Measurements from ENCODE around the gene ANKRD33B.

Gene ANKRD33B

DNA sequence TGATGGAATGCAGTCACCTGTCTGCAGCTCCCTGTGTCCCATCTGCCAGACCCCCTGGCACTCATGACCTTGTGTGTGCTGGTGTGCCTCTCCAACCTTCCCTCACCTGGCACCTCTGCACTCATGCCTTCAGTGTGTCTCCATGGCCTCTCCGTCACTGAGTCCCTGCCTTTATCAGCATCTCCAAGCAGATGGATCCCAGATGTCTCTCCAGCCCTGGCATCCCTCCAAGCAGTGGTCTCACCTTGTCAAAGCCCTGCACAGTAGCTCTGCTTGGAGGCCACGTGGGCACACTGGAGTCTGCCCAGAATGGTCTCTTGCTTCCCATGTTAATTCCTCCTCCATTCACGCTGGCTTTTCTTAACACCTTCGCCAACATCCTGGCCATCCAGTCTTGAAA is 112.4 kb downstream of the ANKRD33B start:
- DNase-seq (ENCODE audit: low read depth): no peak

DNA sequence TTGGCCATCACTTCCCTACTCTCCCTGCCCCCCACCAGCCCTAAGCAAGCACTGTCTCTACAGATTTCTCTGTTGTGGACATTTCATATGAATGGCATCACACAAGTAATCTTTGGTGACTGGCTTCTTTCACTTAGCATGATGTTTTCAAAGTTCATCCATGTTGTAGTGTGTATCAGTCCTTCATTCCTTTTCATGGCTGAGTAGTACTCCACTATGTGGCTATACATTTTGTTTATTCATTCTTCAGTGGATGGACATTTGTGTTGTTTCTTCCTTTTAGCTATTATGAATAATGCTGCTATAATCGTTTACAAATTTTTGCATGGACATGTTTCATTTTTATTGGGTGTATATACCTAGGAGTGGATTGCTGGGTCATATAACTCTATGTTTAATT is 113.1 kb downstream of the ANKRD33B start:
- DNase-seq (ENCODE audit: low read depth): no peak

DNA sequence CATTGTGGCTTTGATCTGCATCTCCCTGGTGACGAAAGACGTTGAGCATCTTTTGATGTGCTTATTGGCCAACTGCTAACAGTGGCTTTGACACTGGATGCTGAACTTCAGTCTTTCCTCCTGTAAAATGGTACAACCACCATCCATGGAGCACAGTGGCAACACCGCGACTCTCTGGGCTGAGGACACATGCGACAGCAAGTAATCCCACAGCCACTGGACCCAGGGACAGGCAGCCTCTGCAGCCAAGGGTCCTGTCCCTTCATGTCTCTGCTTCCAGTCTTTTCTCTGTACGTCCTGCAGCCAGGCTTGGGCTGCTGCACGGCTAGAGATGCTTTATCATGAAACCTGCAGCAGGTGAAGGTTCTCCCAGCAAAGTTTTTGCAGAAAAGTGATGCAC is 113.7 kb downstream of the ANKRD33B start:
- no peak for DNase-seq (ENCODE audit: low read depth)

DNA sequence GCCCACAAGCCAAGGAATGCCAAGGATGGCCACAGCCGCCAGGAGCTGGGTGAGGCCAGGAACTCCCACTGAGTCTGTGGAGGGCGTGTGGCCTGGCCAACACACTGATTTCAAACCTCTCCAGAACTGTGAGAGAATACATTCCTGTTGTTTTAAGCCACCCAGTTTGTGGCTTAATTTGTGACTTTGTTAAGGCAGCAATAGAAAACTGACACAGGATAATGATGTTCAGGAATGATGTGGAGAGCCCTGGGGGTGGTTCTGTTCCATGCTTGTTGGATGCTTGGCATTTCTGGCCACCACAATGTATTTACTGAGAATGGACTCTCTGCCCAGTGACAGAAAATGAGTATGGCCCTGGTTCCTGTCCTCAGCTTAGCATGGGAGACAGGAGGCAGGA is 114.4 kb downstream of the ANKRD33B start:
- no peak for DNase-seq (ENCODE audit: low read depth)

DNA sequence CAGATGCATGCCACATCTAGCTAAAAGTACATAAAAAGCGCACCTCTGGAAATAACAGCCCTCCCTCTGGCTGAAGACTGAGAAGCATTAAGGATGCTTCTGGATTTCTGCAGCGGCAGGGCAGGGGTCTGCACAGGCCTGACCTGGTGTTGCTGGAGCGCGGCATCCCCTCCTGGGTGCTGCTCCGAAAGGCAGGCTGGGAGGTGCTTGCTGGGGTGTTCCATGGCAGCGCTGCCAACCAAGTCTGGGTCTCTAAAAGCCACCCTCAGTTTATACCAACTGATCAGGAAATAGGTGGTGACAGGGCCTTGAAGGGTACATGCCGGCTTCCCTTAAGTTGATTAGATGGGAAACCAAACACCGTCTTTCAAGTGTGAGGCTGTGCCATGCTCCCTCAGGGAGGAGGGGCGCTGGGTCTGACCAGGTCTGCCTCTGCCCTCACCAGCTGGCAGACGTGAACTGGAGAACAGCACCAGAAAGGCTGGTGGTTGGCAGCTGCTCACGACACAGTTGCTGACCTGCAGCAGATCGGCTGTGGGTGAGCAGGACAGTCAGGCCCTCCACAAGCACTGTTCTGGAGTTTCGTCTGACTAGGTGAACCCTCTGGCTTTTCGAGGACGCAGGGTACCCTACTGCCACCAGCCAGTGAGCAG is 115.6 kb downstream of the ANKRD33B start:
- no peak for DNase-seq (ENCODE audit: low read depth)

DNA sequence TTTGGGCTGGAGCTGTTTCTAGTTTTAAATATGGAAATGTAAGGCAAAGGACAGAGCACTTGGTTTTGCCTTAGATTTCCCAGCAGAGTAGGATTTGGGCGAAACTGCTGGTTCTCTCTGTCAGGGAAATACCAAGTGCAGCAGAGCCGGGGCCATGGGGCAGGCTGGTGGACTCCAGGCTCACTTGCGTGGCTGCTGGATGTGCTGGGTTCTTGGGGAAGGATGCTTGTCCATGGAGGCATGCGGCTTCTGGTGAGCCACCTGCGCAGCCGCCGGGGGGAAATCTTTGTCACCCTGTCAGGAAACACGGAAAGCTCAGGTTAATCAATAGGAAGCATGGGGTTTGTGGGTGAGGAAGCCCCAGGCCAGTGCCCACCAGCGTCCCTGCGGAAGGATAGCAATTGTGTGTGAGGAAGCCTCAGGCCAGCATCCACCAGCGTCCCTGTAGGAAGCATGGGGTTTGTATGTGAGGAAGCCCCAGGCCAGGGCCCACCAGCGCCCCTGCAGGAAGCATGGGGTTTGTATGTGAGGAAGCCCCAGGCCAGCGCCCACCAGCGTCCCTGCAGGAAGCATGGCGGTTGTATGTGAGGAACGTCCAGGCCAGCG is 117.1 kb downstream of the ANKRD33B start:
- no peak for DNase-seq (ENCODE audit: low read depth)

DNA sequence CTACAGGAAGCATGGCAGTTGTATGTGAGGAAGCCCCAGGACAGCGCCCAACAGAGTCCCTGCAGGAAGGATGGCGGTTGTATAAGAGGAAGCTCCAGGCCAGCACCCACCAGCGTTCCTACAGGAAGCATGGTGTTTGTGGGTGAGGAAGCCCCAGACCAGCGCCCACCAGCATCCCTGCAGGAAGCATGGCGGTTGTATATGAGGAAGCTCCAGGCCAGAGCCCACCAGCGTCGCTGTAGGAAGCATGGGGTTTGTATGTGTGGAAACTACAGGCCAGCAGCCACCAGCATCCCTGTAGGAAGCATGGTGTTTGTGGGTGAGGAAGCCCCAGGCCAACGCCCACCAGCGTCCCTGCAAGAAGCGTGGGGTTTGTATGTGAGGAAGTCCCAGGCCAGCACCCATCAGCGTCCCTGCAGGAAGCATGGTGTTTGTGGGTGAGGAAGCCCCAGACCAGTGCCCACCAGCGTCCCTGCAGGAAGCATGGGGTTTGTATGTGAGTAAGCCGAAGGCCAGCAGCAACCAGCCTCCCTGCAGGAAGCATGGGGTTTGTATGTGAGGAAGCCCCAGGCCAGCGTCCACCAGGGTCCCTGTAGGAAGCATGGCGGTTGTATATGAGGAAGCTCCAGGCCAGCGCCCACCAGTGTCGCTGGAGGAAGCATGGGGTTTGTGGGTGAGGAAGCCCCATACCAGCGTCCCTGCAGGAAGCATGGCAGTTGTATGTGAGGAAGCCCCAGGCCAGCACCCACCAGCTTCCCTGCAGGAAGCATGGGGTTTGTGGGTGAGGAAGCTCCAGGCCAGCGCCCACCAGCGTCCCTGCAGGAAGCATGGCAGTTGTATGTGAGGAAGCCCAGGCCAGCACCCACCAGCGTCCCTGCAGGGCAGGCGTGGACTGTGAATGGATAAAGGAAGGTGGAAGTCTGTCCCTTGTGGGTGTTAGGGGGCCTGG is 118.1 kb downstream of the ANKRD33B start:
- no peak for DNase-seq (ENCODE audit: low read depth)

DNA sequence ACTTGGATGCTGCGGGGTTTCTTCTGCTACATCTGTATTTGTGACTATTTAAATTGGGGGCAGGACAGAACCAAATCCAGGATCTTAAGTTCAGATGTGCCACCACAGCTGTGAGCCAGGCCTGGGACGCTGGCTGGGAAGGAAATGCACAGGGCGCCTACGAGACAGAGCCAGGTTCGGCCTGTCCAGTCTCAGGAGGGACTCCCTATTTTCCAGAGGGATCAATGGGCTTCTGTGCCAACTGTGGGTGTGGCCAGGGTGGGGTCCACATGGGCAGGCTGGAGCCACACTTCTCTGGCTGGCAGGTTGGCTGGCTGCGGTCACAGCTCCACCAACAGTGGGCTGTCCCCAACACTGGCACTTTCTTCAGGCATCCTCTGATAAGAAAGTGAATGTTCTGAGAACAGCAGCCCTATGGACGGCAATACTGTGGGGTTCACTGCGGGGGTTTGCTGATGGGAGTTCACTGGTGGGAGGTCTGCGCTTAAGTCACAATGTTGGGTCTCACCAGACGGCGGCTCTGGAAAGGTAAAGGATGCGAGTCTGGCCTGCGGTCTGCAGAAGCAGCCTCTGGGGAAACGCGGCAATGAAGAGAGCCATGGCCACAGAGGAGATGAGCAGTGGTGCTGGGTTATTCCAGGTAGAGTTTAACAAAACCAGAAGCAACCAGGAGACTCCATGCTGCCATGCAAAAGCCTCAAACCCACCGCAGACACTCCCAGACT is 119.1 kb downstream of the ANKRD33B start:
- no peak for DNase-seq (ENCODE audit: low read depth)

DNA sequence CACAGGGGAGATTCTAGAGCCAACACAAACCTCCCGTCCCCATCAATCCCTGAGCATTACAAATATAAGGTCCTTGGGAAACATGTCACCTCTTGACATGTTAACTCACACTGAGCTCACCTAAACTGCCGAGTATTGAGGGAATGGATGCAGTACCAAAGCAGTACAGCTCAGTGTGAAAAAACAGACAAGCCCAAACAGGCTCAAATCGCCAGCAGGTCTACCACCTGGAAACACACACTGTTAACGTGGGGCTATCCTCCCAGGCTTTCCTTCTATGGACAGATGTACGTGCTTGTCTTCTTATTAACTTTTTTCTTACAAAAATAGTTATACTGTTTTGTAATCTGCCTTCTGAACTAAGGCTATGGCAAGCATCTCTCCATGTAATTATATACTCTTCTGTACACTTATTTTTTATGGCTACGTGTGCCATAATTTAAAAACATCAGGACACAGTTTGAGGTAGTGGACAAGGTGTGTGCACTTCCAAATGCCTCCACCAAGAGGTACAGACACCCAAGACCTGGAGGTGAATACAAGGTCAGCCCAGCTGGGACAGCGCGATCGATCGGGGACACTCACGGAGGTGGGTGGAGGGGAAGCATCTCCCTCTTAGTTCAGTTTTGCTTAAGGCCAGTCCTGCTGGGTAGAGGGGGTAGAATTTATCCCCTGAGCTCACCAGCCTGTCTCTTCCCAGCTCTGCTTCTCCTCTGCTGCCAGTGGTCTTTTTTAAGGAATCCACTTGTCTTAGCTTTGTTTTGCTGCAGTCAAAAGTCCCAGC is 120.6 kb downstream of the ANKRD33B start:
- no peak for DNase-seq (ENCODE audit: low read depth)

DNA sequence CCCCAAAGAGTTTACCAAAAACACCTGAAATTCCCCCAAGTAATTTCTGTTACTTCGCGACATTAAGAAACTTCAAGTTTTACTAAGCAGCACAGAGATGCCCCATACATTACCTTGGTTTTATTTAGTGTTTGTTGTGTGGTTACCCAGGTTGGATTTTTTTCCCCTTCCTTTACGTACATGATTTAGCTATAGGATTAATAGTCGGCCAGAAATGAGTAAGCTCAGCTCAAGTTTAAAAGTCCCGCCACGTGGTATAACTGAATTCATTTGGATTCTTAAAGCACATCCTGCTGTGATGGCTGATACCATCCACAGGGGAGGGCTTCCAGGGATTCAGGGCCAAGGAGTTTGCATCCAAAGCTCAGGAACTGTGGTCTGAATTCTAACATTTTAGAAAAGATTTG is 121.2 kb downstream of the ANKRD33B start:
- DNase-seq (ENCODE audit: low read depth): no peak

DNA sequence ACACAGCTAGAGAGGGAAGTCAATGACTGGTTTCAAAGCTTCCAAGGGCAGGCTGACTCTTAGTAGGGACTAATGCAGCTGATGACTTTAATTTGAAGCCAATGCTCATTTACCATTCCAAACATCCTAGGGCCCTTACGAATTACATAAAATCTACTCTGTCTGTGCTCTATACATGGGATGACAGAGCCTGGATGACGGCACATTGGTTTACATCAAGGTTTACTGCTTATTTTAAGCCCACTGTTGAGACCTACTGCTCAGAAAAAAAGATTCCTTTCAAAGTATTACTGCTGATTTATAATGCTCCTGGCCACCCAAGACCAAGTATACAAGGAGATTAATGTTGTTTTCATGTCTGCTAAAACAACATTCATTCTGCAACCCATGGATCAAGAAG is 123.0 kb downstream of the ANKRD33B start:
- no peak for DNase-seq (ENCODE audit: low read depth)

DNA sequence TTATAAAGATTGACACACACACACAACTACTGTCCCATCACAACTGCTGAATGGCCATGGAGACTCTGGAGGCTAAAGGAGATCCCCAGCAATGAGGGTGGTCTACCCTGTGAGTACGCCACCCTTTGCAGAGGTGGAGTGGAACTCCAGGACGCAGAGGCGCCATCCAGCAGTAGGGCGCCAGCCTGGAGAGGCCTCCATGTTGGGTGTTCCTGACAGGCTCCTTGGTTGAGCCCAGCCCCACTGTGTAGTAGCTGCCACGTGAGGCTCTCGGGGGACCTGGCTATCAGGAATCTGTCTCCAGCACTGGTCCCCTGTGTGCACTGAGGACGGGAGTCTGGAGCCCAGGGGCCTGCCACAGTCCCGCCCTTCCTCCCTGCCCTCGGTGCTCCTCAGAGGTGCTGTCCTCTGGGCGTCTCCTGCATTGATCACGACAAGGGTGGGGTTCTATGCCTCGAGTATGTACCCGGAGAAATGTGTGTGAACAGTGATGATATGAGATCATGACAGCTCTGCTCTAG is 124.8 kb downstream of the ANKRD33B start:
- no peak for DNase-seq (ENCODE audit: low read depth)

DNA sequence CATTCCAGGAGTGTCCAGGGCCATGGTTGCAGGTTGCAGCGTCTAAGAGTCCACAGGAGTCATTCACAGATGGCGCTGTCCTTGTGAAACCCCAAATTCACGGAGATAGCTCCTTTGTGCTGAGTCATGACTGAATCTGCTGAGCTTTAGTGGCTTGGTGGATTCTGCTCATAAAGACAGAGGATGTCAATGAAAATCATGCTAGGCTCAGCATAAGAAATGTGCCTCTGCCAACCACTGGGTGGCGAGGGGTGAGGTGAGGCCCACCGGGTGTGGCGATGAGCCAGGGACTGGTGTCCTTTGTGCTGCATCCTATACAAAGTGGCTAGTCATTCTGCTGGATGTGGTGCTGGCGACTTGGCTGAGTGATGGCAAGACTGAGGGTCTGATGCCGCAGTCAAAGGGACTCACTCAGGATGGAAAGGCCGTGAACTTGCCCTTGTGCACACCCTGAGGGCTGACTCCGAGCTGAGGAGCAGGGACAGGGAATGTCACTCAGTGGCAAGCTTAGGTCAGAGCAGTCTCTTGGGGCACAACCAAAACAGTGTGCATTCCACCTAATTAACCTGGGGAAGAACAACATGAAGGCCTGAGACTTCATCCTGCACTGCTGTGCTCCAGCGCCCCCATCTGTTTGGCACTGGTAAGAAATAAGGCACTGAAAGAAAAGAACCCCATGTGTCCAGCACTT is 125.7 kb downstream of the ANKRD33B start:
- peak; percentile 70 for DNase-seq (ENCODE audit: low read depth)

DNA sequence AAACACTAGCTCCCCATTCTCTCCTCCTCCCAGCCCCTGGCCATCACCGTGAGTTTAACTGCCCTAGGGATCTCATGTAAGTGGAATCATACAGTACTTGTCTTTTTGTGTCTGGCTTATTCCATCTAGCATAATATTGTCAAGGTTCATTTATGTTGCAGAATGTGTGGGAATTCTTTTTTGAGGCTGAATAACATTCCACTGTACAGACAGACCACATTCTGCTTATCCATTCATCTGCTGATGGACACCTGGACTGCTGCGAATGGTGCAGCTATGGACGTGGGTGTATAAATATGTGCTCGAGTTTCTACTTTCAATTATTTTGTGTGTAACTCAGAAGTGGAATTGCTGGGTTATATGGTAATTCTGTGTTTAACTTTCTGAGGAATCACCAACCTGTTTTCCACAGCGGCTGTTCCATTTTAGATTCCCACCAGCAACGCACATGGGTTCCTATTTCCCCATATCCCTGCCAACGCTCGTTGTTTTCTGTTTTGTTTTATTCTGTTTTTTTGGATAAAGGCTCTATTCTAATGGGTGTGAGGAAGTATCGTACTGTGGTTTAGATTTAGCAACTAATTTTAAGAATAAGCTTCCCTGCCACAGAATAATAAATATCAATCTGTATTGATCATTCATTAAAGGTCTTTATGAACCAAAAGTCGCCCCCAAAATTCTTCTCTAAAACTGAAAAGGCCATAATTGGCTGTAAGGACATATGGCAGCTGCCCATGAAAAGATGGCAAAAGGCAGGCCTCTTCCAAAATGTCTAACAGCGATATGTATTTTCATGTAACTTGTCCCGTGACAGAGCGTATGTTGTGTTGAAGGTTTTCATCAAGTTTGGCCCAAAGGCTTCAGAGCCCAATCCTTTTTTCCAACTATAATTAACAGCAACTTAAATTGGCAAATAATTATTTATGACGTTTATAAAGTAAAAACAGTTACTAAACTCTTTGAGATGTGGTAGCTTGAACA is 126.9 kb downstream of the ANKRD33B start:
- DNase-seq (ENCODE audit: low read depth): peak; percentile 66

DNA sequence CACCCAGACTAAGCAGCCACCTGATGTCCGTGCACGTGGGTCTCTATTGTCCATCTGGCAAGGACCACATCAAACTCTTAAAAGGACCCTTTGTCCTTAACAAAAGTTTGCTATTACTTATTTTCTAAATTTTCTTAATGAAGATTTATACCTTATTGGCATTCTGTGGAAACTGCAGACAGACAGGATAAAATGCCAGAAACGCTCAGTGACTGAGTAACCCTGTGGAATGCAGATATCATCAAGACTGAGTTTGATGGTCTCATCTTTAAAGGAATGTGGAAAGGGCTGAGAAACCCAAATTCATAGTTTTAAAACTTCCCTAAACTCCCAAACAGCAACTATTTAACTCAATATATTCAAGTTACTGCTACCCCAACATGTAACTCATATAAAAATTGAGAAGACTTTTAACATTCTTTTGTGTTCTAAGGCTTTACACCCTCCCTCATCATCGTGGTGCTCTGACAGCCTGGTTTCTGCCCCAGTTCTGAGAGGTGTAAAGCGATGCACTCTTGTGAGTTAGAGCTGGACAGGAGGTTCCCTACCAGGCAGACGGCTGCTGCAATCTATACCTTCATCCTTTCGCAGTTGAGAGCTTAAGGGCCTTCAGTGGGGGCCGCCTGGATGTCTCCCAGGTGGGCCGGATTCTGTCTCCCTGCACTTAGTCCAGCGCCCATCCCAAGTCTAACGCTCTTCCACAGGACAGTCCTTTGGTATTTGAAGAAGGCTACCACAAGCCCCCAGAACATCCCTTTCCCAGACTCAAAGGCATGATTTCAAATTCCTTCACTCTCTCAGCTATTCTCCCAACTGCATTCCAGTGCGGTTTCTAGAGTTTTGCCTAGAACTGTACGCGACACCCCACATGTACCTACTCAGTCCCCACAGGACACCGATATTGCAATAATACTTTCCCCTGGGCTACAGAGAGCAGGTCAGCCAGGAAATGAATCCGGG is 128.2 kb downstream of the ANKRD33B start:
- peak; percentile 66 for DNase-seq (ENCODE audit: low read depth)

DNA sequence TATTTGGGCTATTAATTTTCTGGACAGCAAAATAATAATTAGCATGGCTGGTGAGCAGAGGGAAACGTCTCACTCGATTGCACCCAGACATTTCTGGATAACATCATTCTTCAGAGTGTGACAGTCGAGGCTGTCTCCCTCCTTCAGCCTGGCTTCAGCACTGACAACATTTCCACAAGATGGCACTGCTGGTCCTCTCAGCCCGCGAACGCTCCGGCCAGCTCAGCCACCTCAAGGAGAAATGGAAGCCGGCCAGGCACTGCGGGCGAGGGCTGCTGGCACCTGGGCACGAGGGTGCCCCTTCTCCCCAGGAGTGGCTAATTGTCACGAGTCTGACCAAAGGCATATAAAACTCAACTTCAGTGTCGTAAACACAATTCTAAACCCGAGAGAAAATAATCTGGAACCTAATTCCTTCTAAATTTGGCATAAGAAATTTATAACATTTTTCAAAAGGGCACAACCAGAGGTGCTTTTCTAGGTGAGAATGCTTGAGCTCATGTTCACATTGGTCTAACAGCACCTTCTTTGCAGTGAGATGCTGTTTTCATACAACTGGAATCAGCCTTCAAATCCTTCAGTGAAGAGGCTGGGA is 131.3 kb downstream of the ANKRD33B start:
- DNase-seq (ENCODE audit: low read depth): peak; percentile 72

DNA sequence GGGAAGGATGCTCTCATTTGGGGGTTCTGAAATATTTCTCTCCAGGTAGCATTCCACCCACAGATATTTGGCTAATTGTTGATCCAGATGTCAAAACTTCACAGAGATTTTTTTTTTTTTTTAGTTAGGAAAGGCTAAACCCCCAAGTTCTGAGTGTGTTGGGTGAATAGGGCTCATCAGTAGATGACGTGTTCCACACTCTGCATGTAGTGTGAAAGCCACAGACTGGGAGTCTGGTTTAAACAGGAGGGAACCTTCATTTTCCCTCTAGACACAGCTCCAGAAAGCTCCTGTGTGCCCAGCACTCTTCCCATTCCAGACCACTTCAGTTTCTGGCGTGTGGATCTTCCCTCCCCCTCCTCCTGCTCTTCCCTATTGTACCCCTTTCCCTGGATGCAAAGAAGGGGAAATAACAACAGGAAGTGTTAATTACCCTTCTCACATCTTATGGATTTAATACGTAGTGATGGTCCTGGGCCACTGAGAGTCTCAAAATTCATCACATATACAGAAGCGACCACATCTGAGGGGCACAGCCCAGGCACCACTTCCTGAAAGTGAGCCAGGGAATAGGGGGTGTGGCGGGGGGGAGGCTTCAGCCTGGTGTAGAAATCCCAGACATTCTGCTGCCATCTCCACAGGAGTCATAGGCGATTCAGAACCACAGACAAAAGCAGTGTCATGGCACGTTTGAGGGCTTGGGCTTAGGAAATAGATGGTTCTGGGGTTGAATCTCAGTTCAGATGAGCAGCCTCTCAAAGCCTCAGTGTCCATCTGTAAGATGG is 132.1 kb downstream of the ANKRD33B start:
- DNase-seq (ENCODE audit: low read depth): peak; percentile 53

All from amniotic epithelial cell (primary cell).